AG04450 (cell line): Measurements from ENCODE around the gene SLC66A3. TPM values are rescaled to one million over a fixed set of nuclear protein-coding genes. Genes with fewer than 3 reads are reported as not detected.

Source experiments
- CTCF ChIA-PET: fragments of 300-600, 350-600 bp; formaldehyde crosslinking; extraction: SDS; loops from one replicate; lab custom pipeline; 2022; ENCODE audit warnings: antibody characterized with exemption, inconsistent platforms; lab: Charles Lee
- POLR2A ChIA-PET: fragments of 350-600 bp; formaldehyde crosslinking; extraction: SDS; loops from one replicate; lab custom pipeline; 2021; ENCODE audit warnings: antibody characterized with exemption, inconsistent platforms; lab: Yijun Ruan, JAX
- DNase-seq: peaks from one replicate; pipeline ENCODE4 v3.0.0-alpha.2; 2011; ENCODE audit warnings: low read depth, low spot score
- H3K27ac ChIP-seq: one replicate; pipeline ENCODE4 v1.5.1; 2012; ENCODE audit warnings: low read depth, low read length, control low read depth
- H3K27me3 ChIP-seq: one replicate; pipeline ENCODE4 v1.6.0; 2012; ENCODE audit warnings: low read length; ENCODE audit not compliant: control insufficient read depth, insufficient read depth
- H3K4me3 ChIP-seq: 2 replicates; pipeline ENCODE4 v1.5.1; 2011; ENCODE audit warnings: mild to moderate bottlenecking, low read depth, low read length, control low read depth
- H3K9me3 ChIP-seq: 2 replicates; pipeline ENCODE4 v1.5.1; 2012; ENCODE audit warnings: low read length; ENCODE audit not compliant: control insufficient read depth, insufficient read depth
- CTCF ChIP-seq: IDR thresholded peaks from 2 replicates; pipeline ENCODE4 v1.5.1; 2011; ENCODE audit warnings: low read depth, low read length, control low read depth, inconsistent platforms
- polyA plus RNA-seq: library from polyadenylated mRNA; depleted of rRNA; stranded (reverse); fragments of >200 nt; gene quantifications from 2 replicates; pipeline ENCODE4 v1.2.3, GENCODE V29; 2011

The SLC66A3 gene
- polyA plus RNA-seq, 1 experiment: 40.1 TPM

- no peak for DNase-seq
- POLR2A ChIA-PET: no interaction called here
- TF ChIP-seq CTCF: no peak
- no peak overlapping the region for H3K27ac ChIP-seq
- CTCF ChIA-PET: interaction anchor here (1.1 kb wide), 1 partner anchor 424 kb away, joined by 3 read pairs; no protein-coding TSS in a partner anchor
- no peaks in the 10 kb centered on the region; the same call in 1 of the 2 replicates for H3K9me3 ChIP-seq
- H3K4me3 ChIP-seq: no peak overlapping the region
- H3K27me3 ChIP-seq: no peaks in the 10 kb centered on the region
Measured at GRCh38 chr2:11159574-11160170, 4.4 kb downstream of the SLC66A3 start.

GRCh38 chr2:11160256-11160655, 5.0 kb downstream of the SLC66A3 start:
- CTCF ChIA-PET: no interaction called here
- H3K27ac ChIP-seq: no peak overlapping the region
- DNase-seq: no peak

GRCh38 chr2:11160731-11161455, 5.6 kb downstream of the SLC66A3 start:
- Histone ChIP-seq H3K9me3 (no peaks in the 10 kb centered on the region; the same call in 1 of the 2 replicates), H3K4me3 (no peak overlapping the region), H3K27ac (no peak overlapping the region), H3K27me3 (no peaks in the 10 kb centered on the region)
- TF ChIP-seq CTCF: no peak
- POLR2A ChIA-PET: no interaction called here
- CTCF ChIA-PET: no interaction called here
- no peak for DNase-seq

More at GRCh38 chr2:11160256-11160655, 5.0 kb downstream of the SLC66A3 start:
- no peak overlapping the region for H3K4me3 ChIP-seq
- TF ChIP-seq CTCF: no peak
- H3K9me3 ChIP-seq: no peaks in the 10 kb centered on the region; the same call in 1 of the 2 replicates
- no peaks in the 10 kb centered on the region for H3K27me3 ChIP-seq
- POLR2A ChIA-PET: no interaction called here

GRCh38 chr2:11161747-11162146, 6.5 kb downstream of the SLC66A3 start:
- Histone ChIP-seq H3K9me3 (no peaks in the 10 kb centered on the region; the same call in 1 of the 2 replicates), H3K27ac (no peak overlapping the region), H3K27me3 (no peaks in the 10 kb centered on the region), H3K4me3 (no peak overlapping the region)
- ChIA-PET CTCF (no interaction called here), POLR2A (no interaction called here)
- no peak for TF ChIP-seq CTCF
- no peak for DNase-seq
